HL-60 (cell line): Measurements from ENCODE around the gene MYOM3.

Experiments used
- CTCF ChIP-seq: IDR thresholded peaks from one replicate; pipeline ENCODE4 v1.5.1; 2011; ENCODE audit warnings: low read length, control low read depth, inconsistent platforms; ENCODE audit not compliant: insufficient read depth
- GABPA ChIP-seq: IDR thresholded peaks from 2 replicates; pipeline ENCODE4 v1.6.1; 2012; ENCODE audit warnings: low read depth
- TF ChIP-seq, protein P1 (sequence below): IDR thresholded peaks from 2 replicates; pipeline ENCODE4 v1.6.1; 2012; ENCODE audit warnings: low read depth; ENCODE audit not compliant: insufficient replicate concordance

DNA sequence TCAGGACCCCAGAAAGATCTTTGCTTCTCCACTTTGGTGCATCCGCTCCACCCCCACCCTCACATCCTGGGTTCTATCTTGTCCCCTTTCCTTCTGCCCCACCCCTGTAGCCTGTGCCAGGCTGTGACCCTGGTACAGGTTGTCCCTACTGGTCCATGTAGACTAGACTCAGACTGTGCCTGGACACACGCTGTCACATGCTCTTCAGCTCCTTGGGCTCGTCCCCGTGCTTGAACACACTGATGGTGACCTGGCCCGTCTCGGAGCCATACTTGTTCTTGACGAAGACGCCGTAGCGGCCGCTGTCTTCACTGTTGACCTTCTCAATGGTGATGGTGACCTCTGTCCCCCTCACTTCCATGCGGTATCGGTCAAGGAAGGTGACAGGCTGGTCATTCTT is 54.8 kb downstream of the MYOM3 start:
- TF ChIP-seq CTCF: no peak
- TF ChIP-seq, protein P1, sequence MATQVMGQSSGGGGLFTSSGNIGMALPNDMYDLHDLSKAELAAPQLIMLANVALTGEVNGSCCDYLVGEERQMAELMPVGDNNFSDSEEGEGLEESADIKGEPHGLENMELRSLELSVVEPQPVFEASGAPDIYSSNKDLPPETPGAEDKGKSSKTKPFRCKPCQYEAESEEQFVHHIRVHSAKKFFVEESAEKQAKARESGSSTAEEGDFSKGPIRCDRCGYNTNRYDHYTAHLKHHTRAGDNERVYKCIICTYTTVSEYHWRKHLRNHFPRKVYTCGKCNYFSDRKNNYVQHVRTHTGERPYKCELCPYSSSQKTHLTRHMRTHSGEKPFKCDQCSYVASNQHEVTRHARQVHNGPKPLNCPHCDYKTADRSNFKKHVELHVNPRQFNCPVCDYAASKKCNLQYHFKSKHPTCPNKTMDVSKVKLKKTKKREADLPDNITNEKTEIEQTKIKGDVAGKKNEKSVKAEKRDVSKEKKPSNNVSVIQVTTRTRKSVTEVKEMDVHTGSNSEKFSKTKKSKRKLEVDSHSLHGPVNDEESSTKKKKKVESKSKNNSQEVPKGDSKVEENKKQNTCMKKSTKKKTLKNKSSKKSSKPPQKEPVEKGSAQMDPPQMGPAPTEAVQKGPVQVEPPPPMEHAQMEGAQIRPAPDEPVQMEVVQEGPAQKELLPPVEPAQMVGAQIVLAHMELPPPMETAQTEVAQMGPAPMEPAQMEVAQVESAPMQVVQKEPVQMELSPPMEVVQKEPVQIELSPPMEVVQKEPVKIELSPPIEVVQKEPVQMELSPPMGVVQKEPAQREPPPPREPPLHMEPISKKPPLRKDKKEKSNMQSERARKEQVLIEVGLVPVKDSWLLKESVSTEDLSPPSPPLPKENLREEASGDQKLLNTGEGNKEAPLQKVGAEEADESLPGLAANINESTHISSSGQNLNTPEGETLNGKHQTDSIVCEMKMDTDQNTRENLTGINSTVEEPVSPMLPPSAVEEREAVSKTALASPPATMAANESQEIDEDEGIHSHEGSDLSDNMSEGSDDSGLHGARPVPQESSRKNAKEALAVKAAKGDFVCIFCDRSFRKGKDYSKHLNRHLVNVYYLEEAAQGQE: no peak
- no peak for TF ChIP-seq GABPA
